Peyer's patch (tissue), 4 donors: ENCODE measurements around the gene IL11RA.

Source experiments
- POLR2A ChIP-seq, 2 donors: fragments of 450-650 bp; IDR thresholded peaks; one replicate each; pipeline ENCODE4 v1.5.1; 2017; ENCODE audit warnings: antibody characterized with exemption in 2 of 2, mild to moderate bottlenecking in 2 of 2, moderate library complexity in 2 of 2
- TF ChIP-seq, protein P1 (sequence below), 6 experiments: fragments of 450-650 bp in 4 of 6; fragments of 200-600 bp in 2 of 6; sonication (generic) in 1 of 6; IDR thresholded peaks; one replicate each; pipeline ENCODE4 v1.5.1; 2017 to 2019; ENCODE audit warnings: antibody characterized with exemption in 6 of 6, mild to moderate bottlenecking in 3 of 6, moderate library complexity in 1 of 6

DNA sequence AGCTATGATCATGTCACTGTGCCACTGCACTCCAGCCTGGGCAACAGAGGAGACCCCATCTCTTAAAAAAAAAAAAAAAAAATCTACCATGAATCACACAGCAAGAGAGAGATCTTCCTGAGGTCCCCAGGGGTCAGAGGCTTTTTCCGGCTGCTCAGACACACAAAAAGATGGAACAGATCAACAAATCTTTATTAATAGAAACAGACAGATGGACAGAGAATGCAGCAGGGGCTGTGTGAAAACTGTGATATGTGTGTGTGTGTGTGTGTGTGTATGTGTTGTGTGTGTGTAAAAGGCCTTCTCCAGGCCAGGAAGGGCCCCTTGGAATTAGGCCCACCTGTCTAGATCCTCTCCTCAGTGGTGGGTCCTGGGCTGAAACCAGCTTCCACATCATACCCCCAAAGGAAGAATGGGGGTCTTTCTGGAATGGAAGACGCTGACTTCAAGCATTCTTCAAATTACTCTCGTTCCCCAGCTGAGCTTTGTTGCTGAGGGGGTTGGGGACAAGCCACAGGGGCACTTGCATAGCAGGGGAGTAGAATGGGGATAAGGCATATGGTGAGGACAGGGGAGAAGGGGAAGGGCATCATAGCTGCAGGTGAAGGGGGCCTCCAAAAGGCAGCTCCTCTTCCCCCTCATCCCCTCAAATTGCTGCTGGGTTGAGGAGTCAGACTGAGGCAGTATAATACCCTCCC, 17.3 kb upstream of the IL11RA start:
- TF ChIP-seq, protein P1, sequence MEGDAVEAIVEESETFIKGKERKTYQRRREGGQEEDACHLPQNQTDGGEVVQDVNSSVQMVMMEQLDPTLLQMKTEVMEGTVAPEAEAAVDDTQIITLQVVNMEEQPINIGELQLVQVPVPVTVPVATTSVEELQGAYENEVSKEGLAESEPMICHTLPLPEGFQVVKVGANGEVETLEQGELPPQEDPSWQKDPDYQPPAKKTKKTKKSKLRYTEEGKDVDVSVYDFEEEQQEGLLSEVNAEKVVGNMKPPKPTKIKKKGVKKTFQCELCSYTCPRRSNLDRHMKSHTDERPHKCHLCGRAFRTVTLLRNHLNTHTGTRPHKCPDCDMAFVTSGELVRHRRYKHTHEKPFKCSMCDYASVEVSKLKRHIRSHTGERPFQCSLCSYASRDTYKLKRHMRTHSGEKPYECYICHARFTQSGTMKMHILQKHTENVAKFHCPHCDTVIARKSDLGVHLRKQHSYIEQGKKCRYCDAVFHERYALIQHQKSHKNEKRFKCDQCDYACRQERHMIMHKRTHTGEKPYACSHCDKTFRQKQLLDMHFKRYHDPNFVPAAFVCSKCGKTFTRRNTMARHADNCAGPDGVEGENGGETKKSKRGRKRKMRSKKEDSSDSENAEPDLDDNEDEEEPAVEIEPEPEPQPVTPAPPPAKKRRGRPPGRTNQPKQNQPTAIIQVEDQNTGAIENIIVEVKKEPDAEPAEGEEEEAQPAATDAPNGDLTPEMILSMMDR (IDR thresholded peaks at IDR 0.05): no peak
- TF ChIP-seq POLR2A (IDR thresholded peaks at IDR 0.05): no peak
